ENCODE measurements around the gene KLF3.

Gene KLF3

DNA sequence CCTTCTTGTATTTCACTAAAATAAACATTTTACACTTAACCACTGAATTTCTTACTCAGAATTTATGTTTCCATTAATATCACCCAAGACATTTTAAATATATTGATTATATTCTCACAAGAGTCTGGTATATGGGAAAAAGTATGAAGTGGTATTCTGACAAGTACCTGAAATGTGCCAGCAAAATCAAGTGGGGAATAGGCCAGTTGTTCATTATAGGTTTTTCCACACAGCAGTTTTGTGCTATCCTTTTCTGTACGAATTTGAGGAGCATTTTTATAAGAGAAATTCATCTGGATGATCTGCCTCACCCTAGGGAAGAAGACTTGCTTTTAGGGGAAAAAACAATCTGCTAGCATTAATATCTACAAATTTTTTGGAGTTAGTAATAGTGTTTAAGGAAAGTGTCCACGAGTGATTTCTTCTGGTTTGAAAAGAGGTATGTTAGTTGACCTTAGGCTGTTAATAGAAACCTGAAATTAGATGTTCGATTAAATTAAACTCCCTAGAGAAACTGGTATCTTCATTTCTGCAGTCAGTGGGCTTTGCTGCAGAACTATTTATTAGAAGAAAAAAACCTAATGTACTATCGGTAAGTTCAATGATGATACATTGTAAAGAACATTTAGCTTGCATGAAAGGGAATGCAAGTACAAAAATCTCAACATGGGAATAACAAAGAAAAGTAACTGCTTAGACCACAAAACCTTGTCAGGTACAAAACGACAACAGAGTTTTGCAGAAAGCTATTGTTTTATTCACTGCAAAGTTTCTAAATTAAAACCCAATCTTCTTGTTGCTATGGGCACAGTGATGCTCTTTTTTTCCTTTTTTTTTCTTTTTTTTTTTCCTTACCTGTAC, 1.8 kb downstream of the KLF3 start:
- TF ChIP-seq, protein P1, sequence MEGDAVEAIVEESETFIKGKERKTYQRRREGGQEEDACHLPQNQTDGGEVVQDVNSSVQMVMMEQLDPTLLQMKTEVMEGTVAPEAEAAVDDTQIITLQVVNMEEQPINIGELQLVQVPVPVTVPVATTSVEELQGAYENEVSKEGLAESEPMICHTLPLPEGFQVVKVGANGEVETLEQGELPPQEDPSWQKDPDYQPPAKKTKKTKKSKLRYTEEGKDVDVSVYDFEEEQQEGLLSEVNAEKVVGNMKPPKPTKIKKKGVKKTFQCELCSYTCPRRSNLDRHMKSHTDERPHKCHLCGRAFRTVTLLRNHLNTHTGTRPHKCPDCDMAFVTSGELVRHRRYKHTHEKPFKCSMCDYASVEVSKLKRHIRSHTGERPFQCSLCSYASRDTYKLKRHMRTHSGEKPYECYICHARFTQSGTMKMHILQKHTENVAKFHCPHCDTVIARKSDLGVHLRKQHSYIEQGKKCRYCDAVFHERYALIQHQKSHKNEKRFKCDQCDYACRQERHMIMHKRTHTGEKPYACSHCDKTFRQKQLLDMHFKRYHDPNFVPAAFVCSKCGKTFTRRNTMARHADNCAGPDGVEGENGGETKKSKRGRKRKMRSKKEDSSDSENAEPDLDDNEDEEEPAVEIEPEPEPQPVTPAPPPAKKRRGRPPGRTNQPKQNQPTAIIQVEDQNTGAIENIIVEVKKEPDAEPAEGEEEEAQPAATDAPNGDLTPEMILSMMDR (IDR thresholded peaks at IDR 0.05; ENCODE audit: low read depth, low read length): no peak
- peak overlapping the region; percentile 83 for H3K4me3 ChIP-seq (ENCODE audit: low read depth, low read length)

DNA sequence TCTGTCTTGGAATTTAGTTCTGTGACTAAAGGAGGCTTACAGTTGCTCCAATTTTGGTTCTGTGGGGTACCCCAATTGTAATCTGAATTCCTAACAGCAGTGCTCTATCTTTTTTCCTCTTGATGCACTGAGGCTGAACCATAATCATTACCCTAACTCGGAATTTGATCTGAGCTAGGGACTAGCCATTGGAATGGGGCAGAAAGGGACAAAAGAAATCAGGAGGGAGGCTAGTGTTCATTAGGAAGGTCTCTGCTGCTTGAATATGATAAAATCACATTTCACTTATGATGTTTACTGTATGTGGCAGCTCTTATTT, 2.7 kb downstream of the KLF3 start:
- H3K4me3 ChIP-seq (ENCODE audit: low read depth, low read length): peak overlapping the region; percentile 83
- TF ChIP-seq, protein P1 (IDR thresholded peaks at IDR 0.05; ENCODE audit: low read depth, low read length): no peak

DNA sequence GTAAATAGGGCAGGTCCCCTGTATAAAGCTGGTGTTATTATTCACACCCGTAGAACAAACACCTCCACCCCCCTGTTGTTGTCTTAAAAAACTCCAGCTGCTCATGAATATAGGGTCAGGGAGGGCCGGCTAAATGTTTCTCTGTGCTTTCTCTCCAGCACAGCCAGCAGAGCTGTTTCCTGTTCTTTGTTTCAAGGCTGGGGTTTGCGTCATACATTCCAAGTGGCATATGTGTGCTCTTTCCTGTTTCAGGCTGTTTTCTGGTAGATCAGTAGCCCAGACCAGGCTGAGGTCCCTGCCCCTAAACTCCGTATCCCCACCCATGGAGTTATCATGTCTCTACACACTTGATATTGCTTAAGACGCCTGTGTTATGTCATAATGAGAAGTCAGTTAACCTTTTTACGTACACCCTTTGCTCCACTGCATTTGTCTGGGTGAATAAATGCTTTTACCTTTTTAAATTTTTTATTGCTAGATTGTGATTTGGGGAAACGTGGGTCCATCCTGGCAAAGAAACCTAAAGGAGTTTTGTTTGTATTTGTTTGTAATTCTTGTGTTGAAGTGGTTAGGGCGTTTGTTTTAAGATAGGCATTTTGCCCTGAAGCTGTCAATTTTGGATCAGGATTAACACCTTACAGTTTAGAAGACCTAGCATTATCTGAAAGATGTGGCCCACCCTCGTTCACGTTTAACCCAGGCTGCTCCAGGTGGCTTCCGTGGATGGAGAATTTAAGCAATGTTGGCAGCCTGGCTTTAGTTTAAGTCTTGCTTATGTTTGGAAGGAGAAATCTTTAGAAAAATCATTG, 3.3 kb downstream of the KLF3 start:
- TF ChIP-seq, protein P1 (IDR thresholded peaks at IDR 0.05; ENCODE audit: low read depth, low read length): no peak
- peak overlapping the region; percentile 83 for H3K4me3 ChIP-seq (ENCODE audit: low read depth, low read length)

DNA sequence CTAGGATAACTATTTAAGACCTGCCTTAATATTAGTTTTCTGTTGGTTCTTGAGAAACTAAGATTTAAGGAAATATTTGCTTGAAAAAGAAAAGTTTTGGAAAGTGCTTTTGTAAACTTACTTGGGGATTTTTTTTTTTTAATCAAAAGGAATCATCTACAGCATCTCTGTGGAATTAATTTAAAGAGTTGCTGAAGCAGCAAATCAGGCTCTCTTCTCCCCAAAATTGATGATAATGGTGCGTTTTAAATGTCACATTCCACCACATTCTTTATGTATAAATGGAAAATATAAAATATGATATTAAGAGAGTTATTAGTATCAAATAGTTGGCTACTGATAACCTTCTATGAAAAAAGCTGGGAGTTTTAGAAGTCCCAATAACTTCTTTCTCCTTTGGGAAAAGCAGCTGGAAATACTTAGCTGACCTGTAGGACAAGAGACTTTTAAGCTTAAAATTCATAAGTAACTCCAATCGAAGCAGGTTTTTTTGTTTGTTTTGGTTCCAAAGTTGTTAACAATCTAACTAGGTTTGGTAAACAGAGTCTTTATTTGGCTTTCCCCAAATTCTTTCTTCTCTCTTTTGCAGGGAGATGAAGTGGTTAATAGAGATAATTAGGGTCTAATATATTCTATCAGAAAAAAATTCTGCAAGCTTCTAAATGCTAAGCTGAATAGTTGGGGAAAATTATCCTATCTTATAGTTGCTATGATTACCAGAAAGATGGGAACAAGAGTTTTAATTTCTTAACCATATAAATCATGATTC, 4.4 kb downstream of the KLF3 start:
- TF ChIP-seq, protein P1 (IDR thresholded peaks at IDR 0.05; ENCODE audit: low read depth, low read length): no peak
- no peak overlapping the region for H3K4me3 ChIP-seq (ENCODE audit: low read depth, low read length)

DNA sequence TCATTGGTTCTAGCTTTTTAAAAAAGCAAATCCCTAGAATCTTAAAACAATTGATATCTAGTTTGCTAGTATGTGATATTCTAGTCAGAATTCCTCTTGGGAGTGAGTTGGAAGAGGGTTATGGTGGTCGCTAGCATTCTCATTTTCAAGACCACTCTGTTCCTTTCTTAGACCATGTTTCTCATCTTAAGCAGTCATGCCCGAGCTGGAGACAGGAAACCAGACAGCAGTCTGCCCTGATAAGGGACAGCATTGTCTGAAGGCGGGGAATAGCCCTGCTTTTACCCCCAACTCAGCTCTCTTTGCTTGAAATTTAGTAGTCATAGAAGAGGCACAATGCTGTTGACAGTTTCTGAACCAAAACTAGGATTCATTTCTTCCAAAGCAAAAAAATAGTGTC, 5.2 kb downstream of the KLF3 start:
- TF ChIP-seq, protein P1 (IDR thresholded peaks at IDR 0.05; ENCODE audit: low read depth, low read length): no peak
- no peak overlapping the region for H3K4me3 ChIP-seq (ENCODE audit: low read depth, low read length)

DNA sequence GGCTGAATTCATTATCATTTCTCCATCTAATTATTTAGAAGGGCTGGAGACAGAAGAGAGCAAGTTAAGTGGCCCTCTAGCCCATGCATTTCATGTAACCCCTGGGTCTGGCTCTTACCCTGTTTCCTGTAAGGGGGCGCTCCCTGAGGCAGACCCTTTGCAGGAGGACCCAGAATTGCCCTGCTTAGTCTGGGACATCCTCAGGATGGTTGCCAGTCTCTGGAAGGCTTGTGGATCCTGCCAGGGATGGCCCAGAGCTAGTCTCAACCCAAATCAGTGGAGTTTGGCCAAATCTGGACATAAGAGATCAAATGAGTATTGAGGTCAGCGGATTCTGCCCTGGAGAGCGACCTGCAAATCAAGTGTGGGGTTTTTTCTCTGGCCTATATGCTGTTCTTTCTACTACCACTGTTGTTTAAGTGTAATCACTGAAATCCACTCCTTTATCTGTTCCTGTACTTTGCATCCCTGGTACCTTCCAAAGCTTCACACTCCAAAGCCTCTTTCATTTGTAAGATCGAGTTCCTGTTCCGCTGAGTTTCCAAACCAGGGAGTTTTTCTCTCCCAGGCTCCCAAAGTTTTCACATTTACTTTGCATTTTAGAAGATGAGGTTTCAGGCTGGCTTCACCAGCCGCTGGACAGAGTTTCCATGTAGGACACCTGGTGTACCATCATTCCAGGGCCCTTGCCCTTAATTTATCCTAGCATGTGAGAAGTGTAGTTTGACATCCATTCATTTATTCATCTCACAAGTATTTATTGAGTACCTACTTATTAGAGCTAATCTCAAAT, 6.3 kb downstream of the KLF3 start:
- H3K4me3 ChIP-seq (ENCODE audit: low read depth, low read length): no peak overlapping the region
- TF ChIP-seq, protein P1 (IDR thresholded peaks at IDR 0.05; ENCODE audit: low read depth, low read length): no peak
